ENCODE data around the gene TEX44. TPM values are rescaled to one million over a fixed set of nuclear protein-coding genes. Genes with fewer than 3 reads are reported as not detected.

Gene TEX44
- total and polyA plus RNA-seq, 9 of the 15 experiments (the other 6 are each of a cell fraction or from before 2014, with no cell fraction given) = not detected

GRCh38 chr2:231614559-231615057, 21.9 kb downstream of the TEX44 start:
- H4K20me1 ChIP-seq (replicated peaks; ENCODE audit: control insufficient read depth, insufficient read depth, low read length) = no peaks in the 10 kb centered on the region
- DNase-seq (ENCODE audit: extremely low read depth in 1 of 4, low spot score in 3 of 4) (no peak), ATAC-seq (no peak), FAIRE-seq (no peak)
- intact Hi-C loops (cut with micrococcal nuclease) (loop anchor here (5.0 kb wide), 1 partner anchor 168 kb away; the partner anchor contains the start of gene PDE6D), in situ Hi-C loops (cut with MboI) (loop anchor here (5.0 kb wide), 1 partner anchor 58 kb away; no protein-coding TSS in a partner anchor)
- no TSS peak for BruUV-seq (replicated peaks)
- H3K36me3 ChIP-seq (ENCODE audit: control insufficient read depth, insufficient read depth, low read length) = no peaks in the 10 kb centered on the region
- TF ChIP-seq SAFB2 (IDR thresholded peaks at IDR 0.05; ENCODE audit: borderline replicate concordance, low read depth, low read length, severe bottlenecking) (no peak), YY1 (IDR thresholded peaks at IDR 0.05; ENCODE audit: borderline replicate concordance in 1 of 3, control insufficient read depth in 1 of 3, extremely low read depth in 1 of 3, insufficient read depth in 3 of 3, insufficient read length in 1 of 3, insufficient replicate concordance in 2 of 3, low read depth in 1 of 3, low read length in 2 of 3) (no peak), NFXL1 (CRISPR knock-in tag; IDR thresholded peaks at IDR 0.05) (no peak), TBL1XR1 (IDR thresholded peaks at IDR 0.05; ENCODE audit: low read length in 2 of 2) (no peak), ETS2 (tag; IDR thresholded peaks at IDR 0.05; ENCODE audit: borderline replicate concordance, poor library complexity, severe bottlenecking) (no peak), SFPQ (IDR thresholded peaks at IDR 0.05; ENCODE audit: low read depth, low read length) (no peak), PCBP1 (IDR thresholded peaks at IDR 0.05; ENCODE audit: low read depth, low read length, poor library complexity, severe bottlenecking) (peak; percentile 1), ZBTB33 (CRISPR knock-in tag; IDR thresholded peaks at IDR 0.05) (peak; percentile 11), HNRNPL (IDR thresholded peaks at IDR 0.05; ENCODE audit: low read depth, low read length) (no peak), MEIS2 (IDR thresholded peaks at IDR 0.05; ENCODE audit: partially characterized antibody) (no peak), ZNF740 (CRISPR knock-in tag; IDR thresholded peaks at IDR 0.05) (no peak), ZNF740 (tag; IDR thresholded peaks at IDR 0.05) (no peak)
- H3K79me2 ChIP-seq (ENCODE audit: control insufficient read depth, insufficient read depth, low read length) = no peaks in the 10 kb centered on the region
- H3K4me2 ChIP-seq (ENCODE audit: insufficient read depth, low read length) = no peak overlapping the region
- no peak overlapping the region for H3K4me3 ChIP-seq
- 81% methylated on average over 10 of the region's 46 CpGs for WGBS (ENCODE audit: insufficient coverage, low coverage, missing lambda C conversion rate)
- POLR2A ChIA-PET = no interaction called here
- no peaks in the 10 kb centered on the region for H3K9me1 ChIP-seq (ENCODE audit: control insufficient read depth, insufficient read depth, low read length)
- no peak overlapping the region for H3K27ac ChIP-seq (ENCODE audit: extremely low read depth, low read depth, low read length)
- peaks cover 0 to 4% of the 10 kb centered on the region in 2 experiments; a peak in 1 of 5 replicates for H3K27me3 ChIP-seq (ENCODE audit: control insufficient read depth in 2 of 2, insufficient read depth in 2 of 2, low read length in 2 of 2)
- CTCF ChIA-PET (ENCODE audit: low intra/inter-chr PET ratio) = no interaction called here
- H3K9me3 ChIP-seq (replicated peaks; ENCODE audit: control insufficient read depth, insufficient read depth, low read depth, low read length) = no peaks in the 10 kb centered on the region
- no peak overlapping the region for H3K9ac ChIP-seq (ENCODE audit: insufficient read depth in 1 of 2, low read depth in 2 of 2, low read length in 2 of 2)
- H3K4me1 ChIP-seq (replicated peaks in 1 of 2; ENCODE audit: control insufficient read depth in 2 of 2, insufficient read depth in 2 of 2, low read length in 2 of 2) = peaks cover 17 to 36% of the 10 kb centered on the region in 2 experiments; a peak in 4 of 5 replicates
- no peak overlapping the region for H2AFZ ChIP-seq (ENCODE audit: low read depth, low read length)
